Trophoblast cell (in vitro differentiated cells and primary cell): Measurements from ENCODE around the gene SIDT2. TPM values are rescaled to one million over a fixed set of nuclear protein-coding genes. Genes with fewer than 3 reads are reported as not detected.
"Not testable (repeated sequence)": the region's sequence is repeated elsewhere in the genome, so short reads cannot be mapped to it uniquely, and the experiment has no call there.

Source experiments
- DNase-seq, 2 donors: peaks; one replicate each; pipeline ENCODE4 v3.0.0-alpha.2; 2016
- H2AFZ ChIP-seq: 2 replicates; pipeline ENCODE4 v1.6.1; 2013; ENCODE audit warnings: low read length, moderate library complexity, mild to moderate bottlenecking; ENCODE audit not compliant: insufficient read depth, poor library complexity
- H2AK5ac ChIP-seq: 2 replicates; pipeline ENCODE4 v1.6.1; 2013; ENCODE audit warnings: mild to moderate bottlenecking, low read length
- H2BK120ac ChIP-seq: 2 replicates; pipeline ENCODE4 v1.6.1; 2013; ENCODE audit warnings: low read length, mild to moderate bottlenecking, moderate library complexity; ENCODE audit not compliant: insufficient read depth, poor library complexity
- H2BK12ac ChIP-seq: 2 replicates; pipeline ENCODE4 v1.6.1; 2013; ENCODE audit warnings: mild to moderate bottlenecking, low read length, moderate library complexity
- H2BK5ac ChIP-seq: 2 replicates; pipeline ENCODE4 v1.6.1; 2013; ENCODE audit warnings: low read length, low read depth, moderate library complexity, mild to moderate bottlenecking; ENCODE audit not compliant: poor library complexity
- H3K14ac ChIP-seq: 2 replicates; pipeline ENCODE4 v1.6.1; 2013; ENCODE audit warnings: mild to moderate bottlenecking, low read length
- H3K18ac ChIP-seq: 2 replicates; pipeline ENCODE4 v1.6.1; 2013; ENCODE audit warnings: mild to moderate bottlenecking, low read length
- H3K23ac ChIP-seq: 2 replicates; pipeline ENCODE4 v1.6.1; 2013; ENCODE audit warnings: low read length
- H3K27ac ChIP-seq: 2 replicates; pipeline ENCODE4 v1.5.1; 2013; ENCODE audit warnings: low read depth, mild to moderate bottlenecking, inconsistent platforms, low read length, moderate library complexity
- H3K27me3 ChIP-seq: 2 replicates; pipeline ENCODE4 v1.6.1; 2013; ENCODE audit warnings: inconsistent platforms, mild to moderate bottlenecking, low read length, moderate library complexity; ENCODE audit not compliant: insufficient read depth
- H3K36me3 ChIP-seq, 2 experiments: 1 replicate in 1 of 2; 2 replicates in 1 of 2; pipeline ENCODE4 v1.6.1; 2013; ENCODE audit warnings: low read length in 2 of 2, mild to moderate bottlenecking in 2 of 2, moderate library complexity in 1 of 2; ENCODE audit not compliant: insufficient read depth in 2 of 2, control insufficient read depth in 1 of 2
- H3K4ac ChIP-seq: 2 replicates; pipeline ENCODE4 v1.6.1; 2013; ENCODE audit warnings: low read depth, mild to moderate bottlenecking, low read length, moderate library complexity
- H3K4me1 ChIP-seq, 2 experiments: 1 replicate in 1 of 2; 2 replicates in 1 of 2; pipeline ENCODE4 v1.6.1; 2013; ENCODE audit warnings: low read length in 2 of 2, mild to moderate bottlenecking in 2 of 2, moderate library complexity in 1 of 2; ENCODE audit not compliant: insufficient read depth in 2 of 2, control insufficient read depth in 1 of 2
- H3K4me2 ChIP-seq: 2 replicates; pipeline ENCODE4 v1.6.1; 2013; ENCODE audit warnings: inconsistent platforms, mild to moderate bottlenecking, low read length, moderate library complexity
- H3K4me3 ChIP-seq: 2 replicates; pipeline ENCODE4 v1.5.1; 2013; ENCODE audit warnings: mild to moderate bottlenecking, low read depth, low read length, inconsistent platforms
- H3K79me1 ChIP-seq: one replicate; pipeline ENCODE4 v1.6.1; 2013; ENCODE audit warnings: low read length
- H3K79me2 ChIP-seq: 2 replicates; pipeline ENCODE4 v1.6.1; 2013; ENCODE audit warnings: low read length, mild to moderate bottlenecking; ENCODE audit not compliant: control insufficient read depth, insufficient read depth, poor library complexity
- H3K9ac ChIP-seq: 2 replicates; pipeline ENCODE4 v1.6.1; 2013; ENCODE audit warnings: mild to moderate bottlenecking, low read length
- H3K9me3 ChIP-seq: 2 replicates; pipeline ENCODE4 v1.6.1; 2013; ENCODE audit warnings: low read depth, mild to moderate bottlenecking, control low read depth, inconsistent platforms, low read length; ENCODE audit not compliant: insufficient read depth
- H4K12ac ChIP-seq: 2 replicates; pipeline ENCODE4 v1.6.1; 2013; ENCODE audit warnings: low read depth, mild to moderate bottlenecking, low read length, moderate library complexity
- H4K8ac ChIP-seq: 2 replicates; pipeline ENCODE4 v1.6.1; 2013; ENCODE audit warnings: low read depth, mild to moderate bottlenecking, low read length, moderate library complexity
- H4K91ac ChIP-seq: one replicate; pipeline ENCODE4 v1.6.1; 2013; ENCODE audit warnings: low read depth, mild to moderate bottlenecking, low read length, moderate library complexity
- WGBS: extraction: QIAGEN DNeasy Blood & Tissue Kit; methylation state at CpG from one replicate; pipeline ENCODE4 v1.1.7; 2013; ENCODE audit warnings: missing lambda C conversion rate; ENCODE audit not compliant: insufficient read length, insufficient coverage; ENCODE audit errors: extremely low coverage; 5-methylcytosine and 5-hydroxymethylcytosine counted together
- polyA plus RNA-seq: library from polyadenylated mRNA; stranded (reverse); fragments of 200-250 nt; gene quantifications from 2 replicates; pipeline ENCODE4 v1.2.3, GENCODE V29; 2013

Gene SIDT2
- polyA plus RNA-seq, result 23.4 and 25.7 TPM in 2 replicates

- Histone ChIP-seq H3K4me3 (peak within 1 kb of the TSS; percentile 80), H3K18ac (peak within 1 kb of the TSS; percentile 36), H3K14ac (peak within 1 kb of the TSS; percentile 48), H3K9me3 (peaks cover 2% of the 10 kb centered on the region), H3K27ac (peak within 1 kb of the TSS; percentile 53), H3K9ac (peak within 1 kb of the TSS; percentile 84), H3K27me3 (no peaks in the 10 kb centered on the region), H3K4me2 (peak within 1 kb of the TSS; percentile 94), H2AFZ (peak within 1 kb of the TSS; percentile 63), H2BK5ac (peak within 1 kb of the TSS; percentile 36), H2AK5ac (peak within 1 kb of the TSS; percentile 16), H3K4ac (peak within 1 kb of the TSS; percentile 37), H4K91ac (peak within 1 kb of the TSS; percentile 60), H2BK12ac (peak within 1 kb of the TSS; percentile 7), H3K4me1 (peaks cover 11 to 14% of the 10 kb centered on the region in 2 experiments), H3K36me3 (peaks cover 10 to 12% of the 10 kb centered on the region in 2 experiments), H4K12ac (peak within 1 kb of the TSS; percentile 76), H4K8ac (peak within 1 kb of the TSS; percentile 72), H3K79me1 (peaks cover 10% of the 10 kb centered on the region), H3K23ac (no peak within 1 kb of the TSS), H2BK120ac (peak within 1 kb of the TSS; percentile 18), H3K79me2 (peaks cover 4% of the 10 kb centered on the region)
- DNase-seq, result peak; percentile 91 to 93
- WGBS, result no CpG with 5 or more reads among the region's 51 CpGs
These were observed at the start of gene SIDT2 for GRCh38 chr11:117178210-117179034. TSS of gene SIDT2 (plus strand) at chr11:117178743. CDS start at chr11:117179264, 521 bp downstream.

GRCh38 chr11:117130396-117130795 lies 48.1 kb upstream of the SIDT2 start:
- not testable (repeated sequence) for H2BK12ac ChIP-seq, H4K91ac ChIP-seq, H3K18ac ChIP-seq, H3K79me1 ChIP-seq, H3K27ac ChIP-seq, H2BK5ac ChIP-seq, H3K4me1 ChIP-seq, H3K9me3 ChIP-seq, H3K79me2 ChIP-seq, DNase-seq, H3K36me3 ChIP-seq, H4K12ac ChIP-seq, H3K27me3 ChIP-seq, H4K8ac ChIP-seq, H3K4me3 ChIP-seq, H3K9ac ChIP-seq, H3K23ac ChIP-seq, H3K4me2 ChIP-seq, H3K4ac ChIP-seq, H2AK5ac ChIP-seq, H2BK120ac ChIP-seq, H3K14ac ChIP-seq, H2AFZ ChIP-seq
- no CpG with 5 or more reads among the region's 7 CpGs for WGBS

GRCh38 chr11:117130879-117131278 lies 47.7 kb upstream of the SIDT2 start:
- no peaks in the 10 kb centered on the region for H3K36me3 ChIP-seq
- no peak overlapping the region for H2BK5ac ChIP-seq
- no peaks in the 10 kb centered on the region for H3K9me3 ChIP-seq
- H4K91ac ChIP-seq, result no peak overlapping the region
- no peak overlapping the region for H3K4ac ChIP-seq
- H4K12ac ChIP-seq, result no peak overlapping the region
- WGBS, result no CpG with 5 or more reads among the region's 7 CpGs
- H3K4me2 ChIP-seq, result no peak overlapping the region
- H4K8ac ChIP-seq, result no peak overlapping the region
- H3K23ac ChIP-seq, result no peak overlapping the region
- no peak overlapping the region for H2BK120ac ChIP-seq
- H3K4me1 ChIP-seq, result no peaks in the 10 kb centered on the region
- no peaks in the 10 kb centered on the region for H3K79me1 ChIP-seq
- no peaks in the 10 kb centered on the region for H3K79me2 ChIP-seq
- no peak overlapping the region for H3K18ac ChIP-seq
- DNase-seq, result no peak
- H3K14ac ChIP-seq, result no peak overlapping the region
- no peak overlapping the region for H2BK12ac ChIP-seq
- no peak overlapping the region for H3K9ac ChIP-seq
- no peak overlapping the region for H2AFZ ChIP-seq
- no peaks in the 10 kb centered on the region for H3K27me3 ChIP-seq
- no peak overlapping the region for H2AK5ac ChIP-seq
- no peak overlapping the region for H3K4me3 ChIP-seq
- no peak overlapping the region for H3K27ac ChIP-seq

- no peaks in the 10 kb centered on the region for H3K36me3 ChIP-seq
These were observed 44.1 kb upstream of the SIDT2 start for GRCh38 chr11:117134431-117134830.

More at GRCh38 chr11:117134431-117134830, 44.1 kb upstream of the SIDT2 start:
- Histone ChIP-seq H3K18ac (no peak overlapping the region), H4K12ac (no peak overlapping the region), H3K27me3 (no peaks in the 10 kb centered on the region), H2BK12ac (no peak overlapping the region), H3K27ac (no peak overlapping the region), H2BK5ac (no peak overlapping the region), H3K4ac (no peak overlapping the region), H2BK120ac (no peak overlapping the region), H3K4me3 (no peak overlapping the region), H2AK5ac (no peak overlapping the region), H4K91ac (no peak overlapping the region), H3K4me2 (no peak overlapping the region), H4K8ac (no peak overlapping the region), H3K79me1 (no peaks in the 10 kb centered on the region), H3K14ac (no peak overlapping the region), H2AFZ (no peak overlapping the region), H3K23ac (no peak overlapping the region), H3K79me2 (no peaks in the 10 kb centered on the region), H3K9me3 (no peaks in the 10 kb centered on the region), H3K9ac (no peak overlapping the region), H3K4me1 (peaks cover 2 to 3% of the 10 kb centered on the region in 2 experiments)
- peak; percentile 22 to 51 for DNase-seq
- WGBS, result no CpG with 5 or more reads among the region's 3 CpGs
